ENCODE data around the gene SH3TC2.

The SH3TC2 gene

DNA sequence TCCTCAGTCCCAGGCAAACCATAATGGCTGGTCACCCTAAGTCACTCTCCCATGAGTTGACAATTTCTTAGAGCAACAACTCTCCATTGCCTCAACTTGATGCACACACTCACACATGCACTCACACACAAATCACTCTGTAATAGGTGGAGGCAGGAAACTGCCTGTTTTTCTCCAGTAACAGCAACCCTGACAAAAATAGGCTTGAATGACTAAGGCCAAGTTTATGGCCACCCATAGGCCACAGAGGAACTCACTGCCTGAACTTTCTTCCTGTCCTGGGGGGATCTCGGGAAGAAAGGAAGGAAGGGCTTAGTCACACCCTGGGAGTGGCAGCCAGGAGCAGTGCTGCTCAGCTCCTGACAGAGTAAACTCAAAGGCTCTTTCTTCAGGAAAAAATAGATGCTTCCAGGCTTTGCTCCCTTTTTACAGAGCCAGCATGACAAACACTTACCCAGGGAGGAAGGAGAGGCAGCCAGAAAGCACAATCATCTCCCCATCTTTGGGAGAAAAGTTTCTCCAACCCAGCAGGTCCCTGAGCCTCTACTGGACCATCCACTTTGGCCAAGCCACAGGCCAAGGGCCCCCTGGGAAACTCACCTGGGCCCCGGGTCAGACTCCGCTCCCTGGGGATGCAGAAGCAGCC is 368 bp downstream of the SH3TC2 start:
- DNase-seq (ENCODE audit: low spot score): no peak
- in situ Hi-C loops (cut with MboI; ENCODE audit: low pct_unique_long_range_greater_than_20kb, low sequenced_read_pairs, unreplicated experiment): no loop called here
- no peak for TF ChIP-seq CTCF (IDR thresholded peaks at IDR 0.05; ENCODE audit: extremely low read depth, insufficient read depth, missing control alignments)

DNA sequence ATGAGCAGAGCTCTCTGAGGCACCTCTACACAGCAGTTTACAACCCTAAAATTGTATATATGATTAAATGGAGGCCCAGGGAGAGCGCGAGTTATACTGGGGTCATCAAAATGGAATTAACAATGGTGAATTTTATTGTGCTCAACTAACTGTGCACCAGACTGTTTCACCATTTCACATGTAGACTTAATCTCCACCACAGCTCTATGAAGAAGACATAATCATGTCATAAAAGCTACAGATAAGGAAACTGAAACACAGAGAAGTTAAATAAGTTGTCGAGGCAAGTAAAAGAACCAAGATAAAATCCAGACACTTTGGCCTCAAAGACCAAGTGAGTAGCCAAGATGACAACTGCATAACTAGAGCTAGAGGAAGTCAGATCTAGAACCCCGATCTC is 1.5 kb downstream of the SH3TC2 start:
- TF ChIP-seq CTCF (IDR thresholded peaks at IDR 0.05; ENCODE audit: extremely low read depth, insufficient read depth, missing control alignments): no peak
- DNase-seq (ENCODE audit: low spot score): no peak
- in situ Hi-C loops (cut with MboI; ENCODE audit: low pct_unique_long_range_greater_than_20kb, low sequenced_read_pairs, unreplicated experiment): no loop called here

DNA sequence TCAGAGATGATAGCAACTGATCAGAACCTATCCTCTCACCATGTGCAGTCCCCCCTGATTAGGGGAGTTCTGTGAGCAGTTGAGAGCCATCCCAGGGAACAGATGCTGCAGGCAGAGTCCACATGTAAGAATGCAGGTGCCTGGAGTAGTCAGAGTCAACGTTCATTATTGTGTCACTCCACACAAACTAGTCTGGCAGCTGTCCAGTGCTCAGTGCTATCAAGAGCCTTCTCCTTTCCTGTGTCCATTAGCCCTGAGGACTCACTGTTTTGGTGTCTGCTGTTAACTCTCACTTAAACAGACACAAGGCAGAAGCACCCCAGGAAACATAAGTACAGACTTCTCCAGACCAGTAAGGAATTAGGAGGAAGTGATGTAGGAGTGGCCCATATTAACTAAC is 2.5 kb downstream of the SH3TC2 start:
- no peak for DNase-seq (ENCODE audit: low spot score)

GRCh38 chr5:149056616-149057165 is 6.2 kb downstream of the SH3TC2 start:
- DNase-seq (ENCODE audit: low spot score): no peak
- in situ Hi-C loops (cut with MboI; ENCODE audit: low pct_unique_long_range_greater_than_20kb, low sequenced_read_pairs, unreplicated experiment): no loop called here
- no peak for TF ChIP-seq CTCF (IDR thresholded peaks at IDR 0.05; ENCODE audit: extremely low read depth, insufficient read depth, missing control alignments)

More for the DNA sequence above, 2.5 kb downstream of the SH3TC2 start:
- no peak for TF ChIP-seq CTCF (IDR thresholded peaks at IDR 0.05; ENCODE audit: extremely low read depth, insufficient read depth, missing control alignments)
- in situ Hi-C loops (cut with MboI; ENCODE audit: low pct_unique_long_range_greater_than_20kb, low sequenced_read_pairs, unreplicated experiment): no loop called here

- no peak for DNase-seq (ENCODE audit: low spot score)
These were observed 8.4 kb downstream of the SH3TC2 start for GRCh38 chr5:149054416-149054815.

DNA sequence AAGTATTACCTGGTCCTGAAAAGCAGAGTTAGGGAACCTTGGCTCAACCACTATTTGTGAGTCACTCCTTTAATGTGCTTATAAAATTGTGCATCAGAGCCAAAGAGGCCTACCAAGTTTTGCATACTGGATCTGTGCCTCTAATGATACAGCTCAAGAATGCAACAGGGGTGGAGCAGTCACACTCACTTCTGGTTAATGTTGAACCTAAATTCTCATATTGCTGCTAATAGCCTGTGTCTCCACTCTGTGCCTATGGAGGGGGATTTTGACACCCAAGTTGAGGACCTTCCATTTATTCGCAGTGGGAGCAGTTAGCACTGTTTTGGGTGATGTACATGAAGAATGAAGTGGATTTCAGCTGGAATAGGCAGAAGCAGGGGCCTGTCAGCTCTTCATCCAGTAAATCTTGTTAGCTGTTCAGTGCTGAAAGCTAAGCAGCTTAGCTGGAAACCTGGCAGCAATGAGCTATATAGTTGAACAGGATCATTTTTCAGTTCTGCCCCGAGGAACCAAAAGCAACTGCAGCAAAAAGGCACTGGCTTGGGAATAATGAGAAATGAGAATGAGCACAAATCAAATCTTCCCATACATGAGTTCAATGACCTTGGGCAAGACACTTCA is 9.7 kb downstream of the SH3TC2 start:
- in situ Hi-C loops (cut with MboI; ENCODE audit: low pct_unique_long_range_greater_than_20kb, low sequenced_read_pairs, unreplicated experiment): no loop called here
- TF ChIP-seq CTCF (IDR thresholded peaks at IDR 0.05; ENCODE audit: extremely low read depth, insufficient read depth, missing control alignments): no peak
- DNase-seq (ENCODE audit: low spot score): no peak

More at GRCh38 chr5:149054416-149054815, 8.4 kb downstream of the SH3TC2 start:
- TF ChIP-seq CTCF (IDR thresholded peaks at IDR 0.05; ENCODE audit: extremely low read depth, insufficient read depth, missing control alignments): no peak
- in situ Hi-C loops (cut with MboI; ENCODE audit: low pct_unique_long_range_greater_than_20kb, low sequenced_read_pairs, unreplicated experiment): no loop called here
